Smooth muscle cell (in vitro differentiated cells): Measurements from ENCODE around the gene EXOC4. TPM values are rescaled to one million over a fixed set of nuclear protein-coding genes. Genes with fewer than 3 reads are reported as not detected.

Experiments used
- DNase-seq: peaks from one replicate; lab custom pipeline; 2025; ENCODE audit not compliant: unreplicated experiment; lab: John Stamatoyannopoulos, UW
- H2AFZ ChIP-seq: fragments of 200-600 bp; sonication (generic); 2 replicates; pipeline ENCODE4 v1.6.0; 2016; ENCODE audit warnings: antibody characterized with exemption, low read depth, mild to moderate bottlenecking
- H3F3A ChIP-seq: fragments of 200-600 bp; sonication (generic); 2 replicates; pipeline ENCODE4 v1.6.0; 2017; ENCODE audit warnings: antibody characterized with exemption, low read depth
- H3K27ac ChIP-seq: fragments of 200-600 bp; sonication (generic); 2 replicates; pipeline ENCODE4 v1.5.1; 2016; ENCODE audit warnings: low read depth, mild to moderate bottlenecking
- H3K27me3 ChIP-seq: fragments of 200-600 bp; sonication (generic); 2 replicates; pipeline ENCODE4 v1.6.1; 2016; ENCODE audit warnings: low read depth, mild to moderate bottlenecking
- H3K36me3 ChIP-seq: fragments of 200-600 bp; sonication (generic); 2 replicates; pipeline ENCODE4 v1.5.1; 2016; ENCODE audit warnings: low read depth
- H3K4me1 ChIP-seq: fragments of 200-600 bp; sonication (generic); 2 replicates; pipeline ENCODE4 v1.5.1; 2016; ENCODE audit warnings: low read depth
- H3K4me2 ChIP-seq: fragments of 200-600 bp; sonication (generic); 2 replicates; pipeline ENCODE4 v1.6.0; 2016; ENCODE audit warnings: mild to moderate bottlenecking
- H3K4me3 ChIP-seq: fragments of 200-600 bp; sonication (generic); 2 replicates; pipeline ENCODE4 v1.5.1; 2016; ENCODE audit warnings: mild to moderate bottlenecking
- H3K79me2 ChIP-seq: fragments of 200-600 bp; sonication (generic); 2 replicates; pipeline ENCODE4 v1.6.0; 2016; ENCODE audit warnings: low read depth, mild to moderate bottlenecking
- H3K9ac ChIP-seq: fragments of 200-600 bp; sonication (generic); 2 replicates; pipeline ENCODE4 v1.6.0; 2016; ENCODE audit warnings: low read depth
- H3K9me3 ChIP-seq: fragments of 200-600 bp; sonication (generic); replicated peaks from 2 replicates; pipeline ENCODE4 v1.5.1; 2016; ENCODE audit warnings: low read depth
- H4K20me1 ChIP-seq: fragments of 200-600 bp; sonication (generic); 2 replicates; pipeline ENCODE4 v1.6.0; 2016; ENCODE audit warnings: low read depth
- CTCF ChIP-seq: fragments of 200-600 bp; sonication (generic); IDR thresholded peaks from 2 replicates; pipeline ENCODE4 v1.5.1; 2017; ENCODE audit warnings: borderline replicate concordance, mild to moderate bottlenecking, antibody characterized with exemption; ENCODE audit not compliant: insufficient read depth, poor library complexity, severe bottlenecking
- whole genome bisulfite sequencing: methylation state at CpG from one replicate; pipeline ENCODE4 v1.1.7; 2016; ENCODE audit warnings: low lambda C conversion rate; 5-methylcytosine and 5-hydroxymethylcytosine counted together
- polyA plus RNA-seq: library from polyadenylated mRNA; unstranded; fragments of >200 nt; fragmentation: Nextera tagmentation; extraction: Ambion mirVana; gene quantifications from 2 replicates; pipeline ENCODE4 v1.2.1, GENCODE V29; 2016
- total RNA-seq: library from RNA; depleted of rRNA; stranded (reverse); fragments of >200 nt; gene quantifications from 2 replicates; pipeline ENCODE4 v1.2.3, GENCODE V29; 2014

Gene EXOC4
- total and polyA plus RNA-seq, 2 experiments from 2014 or later = 21.5 to 47.1 TPM

GRCh38 chr7:133669061-133669455 is 416.2 kb downstream of the EXOC4 start:
- no peak overlapping the region for H3K27ac ChIP-seq
- no peaks in the 10 kb centered on the region for H3K9me3 ChIP-seq
- no peaks in the 10 kb centered on the region for H3K36me3 ChIP-seq
- no peaks in the 10 kb centered on the region for H3K79me2 ChIP-seq
- H3K4me3 ChIP-seq = no peak overlapping the region
- H3K4me1 ChIP-seq = no peaks in the 10 kb centered on the region
- TF ChIP-seq CTCF = no peak
- DNase-seq = no peak
- H3K9ac ChIP-seq = no peak overlapping the region
- H3K27me3 ChIP-seq = no peaks in the 10 kb centered on the region
- 95% methylated on average over 6 of the region's 6 CpGs for WGBS
- no peaks in the 10 kb centered on the region for H3F3A ChIP-seq
- H3K4me2 ChIP-seq = no peak overlapping the region
- no peaks in the 10 kb centered on the region for H4K20me1 ChIP-seq
- no peak overlapping the region for H2AFZ ChIP-seq

- 88% methylated on average over 5 of the region's 5 CpGs for WGBS
- Histone ChIP-seq H3K9ac (no peak overlapping the region), H3K4me3 (no peak overlapping the region), H3K27ac (no peak overlapping the region), H3K79me2 (no peaks in the 10 kb centered on the region), H3K4me1 (no peaks in the 10 kb centered on the region), H4K20me1 (no peaks in the 10 kb centered on the region), H3K36me3 (no peaks in the 10 kb centered on the region), H2AFZ (no peak overlapping the region), H3K9me3 (no peaks in the 10 kb centered on the region), H3K27me3 (no peaks in the 10 kb centered on the region), H3F3A (no peaks in the 10 kb centered on the region), H3K4me2 (no peak overlapping the region)
- no peak for DNase-seq
- TF ChIP-seq CTCF = no peak
Measured at GRCh38 chr7:133670250-133670649, 417.4 kb downstream of the EXOC4 start.

GRCh38 chr7:133672866-133673265 is 420.0 kb downstream of the EXOC4 start:
- Histone ChIP-seq H3K4me2 (no peak overlapping the region), H4K20me1 (no peaks in the 10 kb centered on the region), H3K9ac (no peak overlapping the region), H3K79me2 (no peaks in the 10 kb centered on the region), H3K36me3 (no peaks in the 10 kb centered on the region), H3K4me1 (no peaks in the 10 kb centered on the region), H3K27ac (no peak overlapping the region), H3K27me3 (no peaks in the 10 kb centered on the region), H3K9me3 (no peaks in the 10 kb centered on the region), H2AFZ (no peak overlapping the region), H3F3A (no peaks in the 10 kb centered on the region), H3K4me3 (no peak overlapping the region)
- WGBS = 100% methylated on average over 1 of the region's 1 CpG
- no peak for TF ChIP-seq CTCF
- no peak for DNase-seq

GRCh38 chr7:133674079-133674763 is 421.3 kb downstream of the EXOC4 start:
- H3K79me2 ChIP-seq = no peaks in the 10 kb centered on the region
- no peak overlapping the region for H3K9ac ChIP-seq
- WGBS = 96% methylated on average over 2 of the region's 2 CpGs
- H3F3A ChIP-seq = no peaks in the 10 kb centered on the region
- H3K9me3 ChIP-seq = no peaks in the 10 kb centered on the region
- no peaks in the 10 kb centered on the region for H3K4me1 ChIP-seq
- H3K27ac ChIP-seq = no peak overlapping the region
- DNase-seq = no peak
- no peak for TF ChIP-seq CTCF
- no peak overlapping the region for H3K4me2 ChIP-seq
- no peak overlapping the region for H2AFZ ChIP-seq
- H4K20me1 ChIP-seq = no peaks in the 10 kb centered on the region
- H3K27me3 ChIP-seq = no peaks in the 10 kb centered on the region
- no peaks in the 10 kb centered on the region for H3K36me3 ChIP-seq
- no peak overlapping the region for H3K4me3 ChIP-seq
